OCI-LY1 (cell line): ENCODE measurements around the gene GPRIN1.

Experiments used
- H2AFZ ChIP-seq: fragments of 200-600 bp; sonication (generic), shearing (Covaris generic); 2 replicates; pipeline ENCODE4 v1.6.0; 2014; ENCODE audit warnings: antibody characterized with exemption, mild to moderate bottlenecking, low read length
- H3F3A ChIP-seq: fragments of 200-600 bp; sonication (generic), shearing (Covaris generic); 2 replicates; pipeline ENCODE4 v1.6.0; 2014; ENCODE audit warnings: mild to moderate bottlenecking, antibody characterized with exemption, low read length, moderate library complexity; ENCODE audit not compliant: insufficient read depth
- H3K27ac ChIP-seq: fragments of 200-600 bp; sonication (generic); 2 replicates; pipeline ENCODE4 v1.5.1; 2014; ENCODE audit warnings: low read length, mixed run types, mild to moderate bottlenecking, low read depth; ENCODE audit not compliant: poor library complexity, severe bottlenecking
- H3K27me3 ChIP-seq: fragments of 200-600 bp; sonication (generic); 2 replicates; pipeline ENCODE4 v1.6.0; 2014; ENCODE audit warnings: antibody characterized with exemption, mild to moderate bottlenecking, low read length, moderate library complexity; ENCODE audit not compliant: insufficient read depth
- H3K36me3 ChIP-seq: fragments of 200-600 bp; sonication (generic); 2 replicates; pipeline ENCODE4 v1.6.1; 2014; ENCODE audit warnings: mild to moderate bottlenecking, antibody characterized with exemption, low read length, moderate library complexity, mixed read lengths; ENCODE audit not compliant: insufficient read depth
- H3K4me1 ChIP-seq: fragments of 200-600 bp; sonication (generic); 2 replicates; pipeline ENCODE4 v1.5.1; 2014; ENCODE audit warnings: mild to moderate bottlenecking, low read length, moderate library complexity; ENCODE audit not compliant: insufficient read depth, severe bottlenecking
- H3K4me2 ChIP-seq: fragments of 200-600 bp; sonication (generic), shearing (Covaris generic); 2 replicates; pipeline ENCODE4 v1.6.1; 2014; ENCODE audit warnings: low read length
- H3K4me3 ChIP-seq: fragments of 200-600 bp; sonication (generic); 2 replicates; pipeline ENCODE4 v1.5.1; 2014; ENCODE audit warnings: low read length, low read depth, mild to moderate bottlenecking, mixed read lengths; ENCODE audit not compliant: poor library complexity, severe bottlenecking
- H3K79me2 ChIP-seq: fragments of 200-600 bp; shearing (Covaris generic); 2 replicates; pipeline ENCODE4 v1.6.1; 2016; ENCODE audit warnings: mixed run types, low read length, mixed read lengths; ENCODE audit not compliant: insufficient read depth
- H3K9ac ChIP-seq: fragments of 200-600 bp; sonication (generic), shearing (Covaris generic); 2 replicates; pipeline ENCODE4 v1.6.1; 2014; ENCODE audit warnings: mild to moderate bottlenecking, low read length, mixed read lengths
- H3K9me2 ChIP-seq: fragments of 200-600 bp; sonication (generic), shearing (Covaris generic); 2 replicates; pipeline ENCODE4 v1.6.1; 2014; ENCODE audit warnings: low read depth, mild to moderate bottlenecking, low read length, mixed read lengths
- H3K9me3 ChIP-seq: fragments of 200-600 bp; shearing (Covaris generic); 2 replicates; pipeline ENCODE4 v1.6.1; 2014; ENCODE audit warnings: low read length, mixed read lengths
- H4K20me1 ChIP-seq: fragments of 200-600 bp; sonication (generic), shearing (Covaris generic); 2 replicates; pipeline ENCODE4 v1.6.0; 2016; ENCODE audit warnings: mild to moderate bottlenecking, low read length; ENCODE audit not compliant: insufficient read depth
- EZH2 ChIP-seq: fragments of 200-600 bp; sonication (generic), shearing (Covaris generic); IDR thresholded peaks from 2 replicates; pipeline ENCODE4 v1.8.0; 2017; ENCODE audit warnings: borderline replicate concordance, mixed run types, mild to moderate bottlenecking, antibody characterized with exemption, low read length, moderate library complexity, mixed read lengths
- TF ChIP-seq, protein P1 (sequence below): fragments of 200-600 bp; sonication (generic), shearing (Covaris generic); IDR thresholded peaks from 2 replicates; pipeline ENCODE4 v1.5.1; 2017; ENCODE audit warnings: mild to moderate bottlenecking, antibody characterized with exemption, low read length, moderate library complexity, mixed read lengths

GPRIN1 gene

DNA sequence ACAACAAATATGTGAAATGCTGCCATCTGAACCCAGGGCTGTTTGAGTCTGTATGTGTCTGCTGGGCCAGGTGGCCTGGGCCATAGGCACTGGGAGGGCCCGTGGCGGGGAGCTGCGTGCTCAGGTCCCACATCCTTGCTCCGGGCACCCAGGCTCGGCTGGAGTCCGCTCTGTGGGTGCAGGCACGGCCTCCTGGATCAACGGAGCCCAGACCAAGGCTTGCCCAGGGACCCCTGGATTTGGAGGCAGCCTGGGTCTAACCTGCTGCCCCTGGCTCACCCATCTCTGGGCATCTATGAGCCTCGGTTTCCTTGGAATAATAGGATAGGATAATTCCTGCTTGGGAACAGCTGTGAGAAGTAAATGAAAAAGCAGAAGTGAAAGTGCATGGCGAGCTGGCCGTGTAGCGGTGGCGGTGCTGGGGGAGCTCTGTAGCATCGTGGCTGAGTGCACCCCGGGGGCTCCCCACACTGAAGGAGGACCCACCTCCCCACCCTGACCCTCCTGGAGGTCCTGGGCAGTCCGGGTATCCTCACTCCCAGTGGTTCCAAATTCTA is 59.6 kb downstream of the GPRIN1 start:
- H3F3A ChIP-seq: no peaks in the 10 kb centered on the region
- no peaks in the 10 kb centered on the region for H3K36me3 ChIP-seq
- no peak overlapping the region for H3K4me3 ChIP-seq
- no peaks in the 10 kb centered on the region for H3K79me2 ChIP-seq
- no peak overlapping the region for H3K4me2 ChIP-seq
- no peaks in the 10 kb centered on the region for H3K9me3 ChIP-seq
- H2AFZ ChIP-seq: no peak overlapping the region
- peaks cover 7% of the 10 kb centered on the region for H3K4me1 ChIP-seq
- no peaks in the 10 kb centered on the region for H3K9me2 ChIP-seq
- no peak overlapping the region for H3K9ac ChIP-seq
- no peaks in the 10 kb centered on the region for H4K20me1 ChIP-seq
- no peaks in the 10 kb centered on the region; the same call in 1 of the 2 replicates for H3K27me3 ChIP-seq
- H3K27ac ChIP-seq: no peak overlapping the region
- TF ChIP-seq, protein P1, sequence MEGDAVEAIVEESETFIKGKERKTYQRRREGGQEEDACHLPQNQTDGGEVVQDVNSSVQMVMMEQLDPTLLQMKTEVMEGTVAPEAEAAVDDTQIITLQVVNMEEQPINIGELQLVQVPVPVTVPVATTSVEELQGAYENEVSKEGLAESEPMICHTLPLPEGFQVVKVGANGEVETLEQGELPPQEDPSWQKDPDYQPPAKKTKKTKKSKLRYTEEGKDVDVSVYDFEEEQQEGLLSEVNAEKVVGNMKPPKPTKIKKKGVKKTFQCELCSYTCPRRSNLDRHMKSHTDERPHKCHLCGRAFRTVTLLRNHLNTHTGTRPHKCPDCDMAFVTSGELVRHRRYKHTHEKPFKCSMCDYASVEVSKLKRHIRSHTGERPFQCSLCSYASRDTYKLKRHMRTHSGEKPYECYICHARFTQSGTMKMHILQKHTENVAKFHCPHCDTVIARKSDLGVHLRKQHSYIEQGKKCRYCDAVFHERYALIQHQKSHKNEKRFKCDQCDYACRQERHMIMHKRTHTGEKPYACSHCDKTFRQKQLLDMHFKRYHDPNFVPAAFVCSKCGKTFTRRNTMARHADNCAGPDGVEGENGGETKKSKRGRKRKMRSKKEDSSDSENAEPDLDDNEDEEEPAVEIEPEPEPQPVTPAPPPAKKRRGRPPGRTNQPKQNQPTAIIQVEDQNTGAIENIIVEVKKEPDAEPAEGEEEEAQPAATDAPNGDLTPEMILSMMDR: no peak
- no peak for TF ChIP-seq EZH2

DNA sequence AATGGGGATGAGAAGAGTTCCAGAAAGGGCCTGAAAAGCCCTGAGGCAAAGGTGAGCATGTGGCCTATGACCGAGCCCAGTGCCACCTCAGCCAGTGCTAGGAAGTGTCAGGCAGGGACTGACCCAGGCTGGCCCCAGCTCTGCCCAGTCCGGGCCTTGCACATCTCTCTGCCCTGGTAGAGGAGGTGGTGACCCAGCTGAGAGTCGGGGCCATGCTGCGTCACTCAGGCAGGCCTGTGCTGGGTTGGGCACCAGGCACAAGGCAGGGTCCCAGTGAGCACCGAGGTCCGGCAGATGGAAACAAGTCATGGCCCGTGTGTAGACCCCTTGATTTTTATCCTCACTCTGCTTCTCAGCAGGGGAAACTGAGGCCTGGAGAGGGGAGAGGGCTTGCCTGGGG is 60.1 kb downstream of the GPRIN1 start:
- H4K20me1 ChIP-seq: no peaks in the 10 kb centered on the region
- no peak overlapping the region for H3K27ac ChIP-seq
- H3K9ac ChIP-seq: no peak overlapping the region

DNA sequence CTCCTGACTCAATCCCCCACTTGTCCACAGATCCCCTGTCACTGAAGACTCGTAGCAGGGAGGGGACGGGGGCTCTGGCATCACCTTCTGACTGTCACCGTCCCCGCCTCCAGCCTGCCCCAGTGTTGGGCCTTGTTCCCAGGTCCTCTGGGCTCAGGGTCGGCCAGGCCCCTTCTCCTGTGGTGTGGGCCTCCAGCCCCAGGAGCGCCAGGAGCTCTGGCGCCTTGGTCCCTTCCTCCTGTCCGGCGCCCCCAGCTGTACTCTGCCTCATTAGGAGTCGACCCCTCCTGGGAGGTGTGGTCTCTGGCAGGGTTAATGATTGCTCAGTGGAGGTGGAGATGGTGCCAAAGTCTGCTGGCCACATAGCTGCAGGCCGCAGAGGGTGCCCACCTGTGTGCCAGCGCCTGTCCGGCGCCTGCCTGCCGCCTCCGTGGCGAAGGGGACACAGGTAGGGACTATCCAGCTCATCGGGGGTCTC is 61.0 kb downstream of the GPRIN1 start, which contains the start of gene CDHR2:
CDHR2 (plus strand) TSS at position 376 of the 478 bp plus-strand sequence. CDS start 16,011 bp downstream, outside the sequence.
- Histone ChIP-seq H3K4me2 (no peak within 1 kb of the TSS), H3K9ac (no peak within 1 kb of the TSS), H3K79me2 (no peaks in the 10 kb centered on the region), H4K20me1 (no peaks in the 10 kb centered on the region), H3K9me2 (no peaks in the 10 kb centered on the region), H2AFZ (no peak within 1 kb of the TSS), H3K9me3 (no peaks in the 10 kb centered on the region), H3K27ac (no peak within 1 kb of the TSS), H3F3A (no peaks in the 10 kb centered on the region), H3K4me3 (no peak within 1 kb of the TSS), H3K36me3 (no peaks in the 10 kb centered on the region), H3K27me3 (no peaks in the 10 kb centered on the region; the same call in 1 of the 2 replicates), H3K4me1 (peaks cover 13% of the 10 kb centered on the region)
- TF ChIP-seq, protein P1: no peak
- TF ChIP-seq EZH2: no peak

More for the DNA sequence above, 60.1 kb downstream of the GPRIN1 start:
- no peaks in the 10 kb centered on the region for H3K36me3 ChIP-seq
- no peak overlapping the region for H3K4me3 ChIP-seq
- no peaks in the 10 kb centered on the region for H3K9me3 ChIP-seq
- no peaks in the 10 kb centered on the region for H3F3A ChIP-seq
- no peaks in the 10 kb centered on the region for H3K79me2 ChIP-seq
- H2AFZ ChIP-seq: no peak overlapping the region
- no peaks in the 10 kb centered on the region; the same call in 1 of the 2 replicates for H3K27me3 ChIP-seq
- H3K9me2 ChIP-seq: no peaks in the 10 kb centered on the region
- peaks cover 9% of the 10 kb centered on the region for H3K4me1 ChIP-seq
- no peak overlapping the region for H3K4me2 ChIP-seq
- TF ChIP-seq, protein P1: no peak
